HG03135 (cell line): ENCODE data around the gene TMEM247.

ENCODE experiments used
- ATAC-seq: cut with Tn5 transposase; IDR thresholded peaks from one replicate; pipeline ENCODE4 v1.9.1; 2021; ENCODE audit warnings: mild to moderate bottlenecking, moderate library complexity; ENCODE audit not compliant: unreplicated experiment

The TMEM247 gene

DNA sequence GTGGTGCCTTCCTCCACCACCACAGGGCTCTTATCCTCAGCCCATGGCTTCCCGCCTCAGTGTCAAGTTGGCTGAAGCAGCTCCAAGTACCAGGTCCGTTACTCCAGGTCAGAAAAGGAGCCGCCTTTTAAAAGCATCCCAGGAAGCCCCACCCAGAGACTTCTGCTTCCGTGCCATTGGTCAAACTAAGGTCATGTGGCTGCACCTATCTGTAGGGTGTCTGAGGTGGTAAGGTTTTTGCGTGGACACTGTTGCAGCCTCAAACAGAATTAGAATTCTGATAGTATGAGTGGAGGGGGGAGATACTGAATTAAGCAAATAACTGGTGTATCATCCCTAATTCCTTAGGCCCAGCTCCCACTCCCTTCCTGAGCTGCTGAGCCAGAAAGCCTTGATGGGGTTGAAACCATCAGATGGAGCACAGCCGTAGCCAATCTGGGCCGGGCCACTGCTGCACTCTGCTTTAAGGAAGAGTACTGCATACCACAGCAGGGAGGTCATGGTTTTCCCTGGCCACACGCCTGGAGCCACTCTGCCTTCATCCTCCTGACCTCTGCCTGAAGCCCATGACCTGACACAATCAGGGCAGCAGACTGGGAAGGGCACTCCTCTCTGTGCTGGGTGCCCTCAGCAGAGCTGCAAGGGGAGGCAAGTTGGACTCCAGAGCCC lies 8.4 kb downstream of the TMEM247 start:
- ATAC-seq: no peak

DNA sequence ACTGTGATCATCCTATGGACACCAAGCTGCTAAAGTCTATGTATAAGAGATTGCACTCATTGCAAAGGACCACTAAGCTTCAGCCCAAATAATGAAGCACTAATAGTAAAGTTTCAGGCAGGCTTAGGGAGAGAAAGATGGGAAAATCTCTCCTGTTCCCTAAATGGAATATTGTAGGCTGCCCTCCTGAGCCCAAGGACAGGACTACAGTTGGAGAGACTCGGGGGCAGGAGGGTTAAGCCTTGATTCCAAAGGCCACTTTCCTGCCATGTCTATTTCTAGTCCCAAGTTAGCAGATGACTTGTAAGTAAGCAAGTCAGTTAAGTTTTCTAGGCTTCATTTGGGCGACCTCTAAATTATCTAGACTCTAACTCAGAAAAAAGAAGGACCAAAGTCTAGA lies 9.0 kb downstream of the TMEM247 start:
- ATAC-seq: no peak

DNA sequence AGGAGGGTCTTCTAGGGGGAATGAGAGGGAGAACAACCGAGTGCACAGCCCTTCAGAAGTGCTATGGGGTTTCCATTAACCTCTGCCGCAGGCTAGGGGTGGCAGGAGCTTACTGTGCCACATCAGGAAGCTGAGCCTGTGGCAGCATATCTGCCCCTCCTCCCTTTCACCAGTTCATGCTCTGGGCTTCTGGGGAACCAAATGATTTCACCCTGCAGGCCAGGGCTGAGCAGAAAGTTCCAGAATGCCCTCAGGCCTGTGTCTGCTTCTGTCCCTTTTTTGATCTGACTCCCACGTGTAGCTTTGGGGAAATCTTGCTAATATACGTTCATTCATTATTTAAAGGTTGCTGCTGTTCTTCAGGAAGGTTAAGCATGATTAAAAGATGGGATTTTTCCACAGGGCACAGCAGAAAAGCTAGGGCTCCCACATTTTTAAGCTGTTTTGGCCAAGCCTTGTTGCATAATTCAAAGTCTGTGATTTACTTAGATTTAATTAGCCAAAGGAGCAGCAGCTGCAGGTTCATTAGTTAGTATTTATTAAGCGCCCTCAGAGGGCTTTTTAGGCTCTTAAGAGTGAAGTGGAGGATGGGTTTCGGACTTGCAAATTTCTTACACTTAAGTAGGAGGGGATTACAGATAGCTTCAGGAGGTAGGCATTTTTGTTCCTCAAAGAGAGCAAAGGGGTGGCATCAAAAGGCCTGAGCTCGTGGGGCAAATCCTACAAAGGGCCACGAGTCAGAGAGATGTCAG lies 10.2 kb downstream of the TMEM247 start:
- ATAC-seq: no peak

DNA sequence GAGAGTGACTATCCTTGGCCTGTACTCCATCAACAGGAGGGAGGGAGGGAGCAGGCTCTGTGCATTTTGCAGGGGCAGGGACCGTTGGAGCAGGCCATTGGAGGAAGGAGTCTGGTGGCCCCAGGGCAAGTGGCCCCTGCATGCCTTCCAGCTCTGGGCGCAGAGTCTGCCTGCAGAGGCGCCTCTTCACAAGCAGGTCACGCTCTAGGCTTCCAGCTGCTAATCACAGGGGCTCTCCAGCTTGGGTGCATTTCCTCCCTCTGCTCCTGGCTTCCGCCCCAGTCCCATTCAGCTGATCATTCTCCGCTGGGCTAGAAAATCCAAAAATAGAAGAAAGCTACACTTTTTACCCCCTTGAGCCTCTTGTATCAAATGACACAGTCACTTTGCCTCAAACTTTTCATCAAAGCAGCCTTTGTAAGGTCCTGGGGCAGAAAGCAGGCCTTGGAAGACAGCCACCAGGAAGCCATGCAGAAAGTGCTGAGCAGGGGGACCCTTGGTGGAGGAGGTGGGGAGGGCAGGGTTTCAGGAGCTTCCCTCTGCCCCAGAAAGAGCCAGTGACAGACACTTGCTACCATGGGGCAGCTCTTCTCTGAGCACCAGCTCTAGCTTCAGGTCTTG lies 11.3 kb downstream of the TMEM247 start:
- ATAC-seq: peak; percentile 65

DNA sequence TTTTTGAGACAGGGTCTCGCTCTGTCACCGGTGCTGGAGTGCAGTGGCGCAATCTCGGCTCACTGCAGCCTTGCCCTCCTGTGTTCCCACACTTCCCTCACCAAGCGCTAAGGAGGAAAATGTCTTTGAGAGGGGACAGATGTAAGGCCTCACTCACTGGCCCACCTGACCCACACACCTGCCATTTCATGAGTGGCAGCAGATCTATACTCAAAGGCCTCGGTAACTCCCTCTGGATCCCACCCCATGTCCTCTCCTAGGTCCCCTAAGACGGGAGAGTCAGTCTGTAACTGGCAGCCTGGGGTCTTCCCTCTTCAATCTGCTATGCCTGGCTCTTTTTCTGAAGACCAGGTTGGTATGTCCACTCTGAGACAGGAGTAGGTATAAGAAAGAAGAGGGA lies 12.9 kb downstream of the TMEM247 start:
- no peak for ATAC-seq

DNA sequence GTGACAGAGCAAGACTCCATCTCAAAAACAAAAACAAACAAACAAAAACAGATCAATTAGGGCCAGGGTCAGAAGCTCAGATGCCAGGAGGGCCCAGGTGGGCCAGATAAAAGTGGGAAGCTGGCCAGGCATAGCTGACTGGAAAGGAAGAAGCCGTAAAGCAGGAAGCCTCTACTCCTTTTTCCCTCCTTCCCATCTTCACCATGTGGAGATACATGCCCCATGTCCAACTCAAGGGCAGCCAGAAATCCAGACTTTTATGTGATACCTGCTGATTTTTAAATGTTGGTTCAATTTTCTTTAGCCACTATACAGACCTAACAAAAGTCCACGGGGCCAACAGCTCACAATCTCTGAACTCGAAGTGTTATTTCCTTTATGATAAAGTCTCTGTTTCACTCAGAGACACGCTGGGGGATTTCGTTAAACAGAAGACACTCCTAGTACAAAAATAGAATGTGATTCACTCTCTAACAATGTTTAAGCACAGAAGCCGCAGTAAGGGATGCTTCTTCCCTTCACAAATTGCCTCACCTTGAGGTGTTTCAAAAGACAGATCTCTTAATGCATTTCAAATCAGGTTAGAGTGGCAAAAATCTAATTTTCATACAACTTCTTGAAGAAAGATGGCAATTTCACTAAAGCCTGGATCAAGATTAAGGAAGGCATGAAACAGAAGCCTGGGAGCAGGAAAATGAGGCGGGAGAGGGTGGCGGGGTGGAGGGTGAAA lies 14.0 kb downstream of the TMEM247 start:
- peak; percentile 73 for ATAC-seq

DNA sequence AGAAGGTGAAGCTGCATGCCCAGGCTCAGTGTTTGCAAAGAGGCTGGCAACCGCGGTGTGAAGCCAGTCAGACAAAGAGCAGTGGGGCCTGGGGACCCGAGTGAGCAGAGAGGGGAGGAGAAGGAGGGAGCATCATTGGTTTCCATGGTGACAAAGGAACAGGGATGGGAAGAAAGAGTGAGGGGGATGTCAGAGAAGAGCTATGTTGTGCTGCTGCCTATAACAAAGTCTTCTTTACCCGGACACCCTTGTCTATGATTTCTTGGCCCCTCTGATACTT lies 14.5 kb downstream of the TMEM247 start:
- ATAC-seq: no peak

DNA sequence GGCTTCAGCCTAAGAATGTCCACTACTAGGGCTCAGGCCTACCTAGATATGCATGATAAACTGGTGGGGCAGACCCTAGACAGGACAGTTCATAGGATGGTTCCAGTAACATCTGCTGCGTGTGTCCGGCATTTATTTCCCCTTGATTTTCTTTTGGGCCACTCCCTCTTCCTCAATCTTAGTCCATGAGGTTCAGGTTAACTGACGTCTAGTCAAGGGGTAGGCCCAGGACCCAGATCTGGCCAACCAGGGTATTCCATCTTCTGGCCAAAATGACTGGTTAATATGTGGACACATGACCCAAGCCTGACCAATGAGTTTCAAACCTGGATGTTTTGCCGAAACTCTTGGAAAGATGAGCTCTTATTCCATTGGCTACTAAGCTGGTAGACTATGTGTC lies 15.2 kb downstream of the TMEM247 start:
- ATAC-seq: no peak

DNA sequence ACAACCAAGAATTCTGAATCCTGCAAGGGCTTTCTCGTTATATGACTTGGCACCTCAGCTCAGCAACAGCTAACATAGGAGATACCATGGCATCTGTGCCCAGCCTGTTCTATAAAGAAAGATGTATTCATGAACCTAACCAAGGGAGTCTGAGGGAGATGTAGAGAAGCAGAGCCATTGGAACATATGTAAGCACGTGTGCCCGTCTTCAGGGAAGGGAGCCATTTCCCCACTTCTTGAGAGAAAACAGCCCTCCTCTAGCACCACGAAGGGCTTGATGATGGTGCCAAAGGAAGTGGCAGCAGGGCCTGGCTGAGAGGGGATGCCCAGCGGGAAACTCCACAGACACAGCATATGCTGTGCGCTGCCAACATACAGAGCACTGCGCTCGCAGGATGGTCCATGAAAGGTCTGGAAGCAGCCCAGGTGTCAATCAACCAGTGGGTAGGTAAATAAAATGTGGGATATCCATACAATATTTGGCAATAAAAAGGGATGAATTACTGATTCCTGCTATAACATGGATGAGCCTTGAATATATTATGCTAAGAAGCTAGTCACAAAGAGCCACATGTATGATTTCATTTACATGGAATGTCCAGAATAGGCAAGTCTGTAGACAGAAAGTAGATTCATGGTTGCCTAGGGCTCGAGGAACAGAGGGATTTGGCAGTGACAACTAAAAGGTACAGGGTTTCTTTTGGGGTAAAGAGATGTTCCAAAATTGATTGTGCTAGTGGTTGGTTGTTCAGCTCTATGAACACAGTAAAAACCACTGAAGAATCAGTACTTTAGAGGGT lies 16.1 kb downstream of the TMEM247 start:
- ATAC-seq: no peak

DNA sequence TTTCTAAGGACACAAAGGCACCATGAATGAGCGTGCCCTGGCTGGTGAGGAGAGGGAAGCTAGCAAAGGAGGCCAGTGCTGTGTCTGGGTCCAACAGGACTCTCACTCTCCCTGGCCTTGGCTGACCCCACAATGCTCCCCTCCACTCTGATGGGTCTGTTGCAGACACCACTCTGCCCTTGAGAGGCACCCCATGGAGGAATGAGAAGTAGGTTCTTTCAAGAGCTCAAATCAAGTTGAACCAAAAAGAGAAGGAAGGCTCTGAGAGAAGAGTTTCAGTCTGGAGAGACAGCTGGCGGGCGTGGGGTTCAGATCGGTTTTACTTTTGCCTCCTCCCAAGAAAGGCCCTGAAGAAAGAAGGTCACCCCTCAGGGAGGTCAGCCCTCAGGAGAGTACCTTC lies 18.4 kb downstream of the TMEM247 start:
- no peak for ATAC-seq

DNA sequence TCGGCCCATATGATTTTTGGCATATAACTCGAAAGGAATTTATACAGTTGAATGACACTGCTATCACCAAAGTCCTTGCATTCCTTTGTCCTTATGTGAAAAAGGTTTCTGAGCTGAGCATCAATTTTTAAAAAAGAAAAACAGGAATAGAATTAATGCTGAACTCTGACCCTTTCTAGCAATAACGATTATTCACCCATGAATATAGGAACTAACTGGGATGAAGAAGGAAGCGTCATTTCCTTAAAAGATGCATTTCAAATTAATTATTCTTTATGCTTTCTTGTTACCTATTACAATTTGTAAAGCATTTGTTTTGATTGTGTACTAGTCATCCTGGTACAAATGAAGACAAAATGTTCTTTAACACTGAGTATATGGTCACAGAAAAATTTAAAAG lies 19.3 kb downstream of the TMEM247 start:
- ATAC-seq: no peak

DNA sequence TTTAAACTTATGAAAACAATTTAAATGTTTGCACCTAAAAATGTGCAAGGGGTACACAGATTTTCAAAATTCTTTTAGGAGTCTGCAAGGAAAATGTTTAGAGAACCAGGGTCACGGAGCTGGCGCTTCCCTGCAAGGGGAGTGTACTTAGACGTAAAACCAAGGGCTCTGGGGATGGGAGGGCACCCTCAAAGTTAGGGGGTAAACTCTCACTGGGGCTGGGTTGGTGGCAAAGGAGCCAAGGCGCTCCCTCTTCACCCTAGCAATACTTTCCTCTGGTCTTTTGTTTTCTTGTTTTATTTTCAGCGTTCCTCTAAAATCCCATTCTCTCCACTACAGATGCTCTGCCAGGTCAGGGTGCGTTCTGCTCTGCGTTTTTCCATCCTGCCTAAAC lies 20.0 kb downstream of the TMEM247 start:
- ATAC-seq: no peak

DNA sequence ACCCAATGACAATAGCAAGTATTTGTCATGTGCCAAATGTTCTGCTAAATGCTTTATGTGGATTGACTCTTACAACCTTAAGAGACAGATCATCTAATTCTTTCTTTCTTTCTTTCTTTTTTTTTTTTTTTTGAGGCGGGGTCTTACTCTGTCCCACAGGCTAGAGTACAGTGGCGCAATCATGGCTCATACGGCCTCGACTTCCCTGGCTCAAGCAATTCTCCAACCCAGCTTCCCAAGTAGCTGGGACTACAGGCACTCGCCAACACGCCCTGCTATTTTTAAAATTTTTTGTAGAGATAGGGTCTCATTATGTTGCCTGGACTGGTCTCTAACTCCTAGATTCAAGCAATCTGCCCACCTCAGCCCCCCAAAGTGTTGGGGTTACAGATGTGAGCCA lies 21.4 kb downstream of the TMEM247 start:
- ATAC-seq: no peak

DNA sequence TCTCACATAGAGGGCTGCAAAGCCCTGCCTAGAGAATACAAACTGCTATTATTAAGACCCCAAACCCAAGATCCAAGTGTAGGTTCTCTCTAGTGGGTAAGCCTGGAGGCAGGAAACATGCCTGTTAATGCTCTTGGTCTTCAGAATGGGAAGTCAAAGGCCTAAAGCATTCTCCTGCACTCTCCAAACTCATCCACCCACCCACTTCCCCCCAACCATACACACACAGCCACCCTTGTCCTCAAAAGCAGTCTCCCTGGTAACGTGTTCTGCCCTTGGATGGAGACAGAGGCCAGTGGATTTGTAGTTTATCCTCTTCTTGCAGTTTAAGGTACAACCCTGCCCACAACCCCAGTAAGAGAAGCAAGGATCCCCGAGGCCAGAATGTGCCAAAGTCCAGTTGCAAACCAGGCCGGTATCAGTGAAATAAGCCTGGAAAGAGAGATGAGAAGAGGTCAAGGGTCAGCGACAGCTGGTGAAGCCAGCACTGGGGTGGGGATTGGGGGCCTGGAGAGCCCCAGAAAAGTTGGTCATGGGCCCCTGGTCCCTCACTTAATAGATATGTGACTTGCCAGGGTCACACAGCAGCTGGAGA lies 23.0 kb downstream of the TMEM247 start:
- ATAC-seq: no peak

DNA sequence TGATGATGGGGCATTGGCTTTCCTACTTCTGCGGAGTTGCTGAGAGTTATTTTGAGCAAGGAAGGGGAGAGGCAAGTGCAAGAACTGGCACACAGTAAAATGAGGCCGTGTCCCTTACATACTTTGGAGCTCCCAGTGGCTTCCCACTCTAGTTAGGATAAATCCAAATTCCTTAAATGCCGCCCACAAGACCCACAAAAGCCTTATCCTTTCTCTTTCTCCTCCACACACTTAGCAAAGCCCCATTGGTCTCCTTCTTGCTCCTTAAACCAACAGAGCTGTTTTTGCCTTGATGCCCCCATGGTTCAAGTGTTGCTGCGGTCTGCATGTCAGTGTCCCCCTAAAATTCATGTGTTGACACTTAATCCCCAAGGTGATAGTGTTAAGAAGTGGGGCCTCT lies 24.3 kb downstream of the TMEM247 start:
- no peak for ATAC-seq

DNA sequence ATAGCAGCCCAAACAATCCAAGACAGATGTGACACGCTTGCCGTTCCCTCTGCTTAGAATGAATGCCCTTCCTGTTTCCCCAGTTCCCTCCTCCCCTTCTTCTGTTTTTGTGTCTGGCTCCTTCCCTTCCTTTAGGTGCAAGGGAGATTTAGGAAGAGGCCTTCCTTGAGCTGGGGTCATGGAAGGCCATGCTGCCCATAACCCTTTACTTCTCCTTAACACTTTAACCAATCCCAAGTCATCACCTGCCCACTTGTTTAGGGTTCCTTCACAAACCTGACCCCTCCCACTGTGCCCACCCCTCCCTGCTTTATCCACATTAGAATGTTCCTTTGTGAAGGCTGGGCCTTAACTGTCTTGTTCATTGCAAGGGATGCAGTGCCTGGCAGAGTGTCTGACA lies 24.9 kb downstream of the TMEM247 start:
- no peak for ATAC-seq

DNA sequence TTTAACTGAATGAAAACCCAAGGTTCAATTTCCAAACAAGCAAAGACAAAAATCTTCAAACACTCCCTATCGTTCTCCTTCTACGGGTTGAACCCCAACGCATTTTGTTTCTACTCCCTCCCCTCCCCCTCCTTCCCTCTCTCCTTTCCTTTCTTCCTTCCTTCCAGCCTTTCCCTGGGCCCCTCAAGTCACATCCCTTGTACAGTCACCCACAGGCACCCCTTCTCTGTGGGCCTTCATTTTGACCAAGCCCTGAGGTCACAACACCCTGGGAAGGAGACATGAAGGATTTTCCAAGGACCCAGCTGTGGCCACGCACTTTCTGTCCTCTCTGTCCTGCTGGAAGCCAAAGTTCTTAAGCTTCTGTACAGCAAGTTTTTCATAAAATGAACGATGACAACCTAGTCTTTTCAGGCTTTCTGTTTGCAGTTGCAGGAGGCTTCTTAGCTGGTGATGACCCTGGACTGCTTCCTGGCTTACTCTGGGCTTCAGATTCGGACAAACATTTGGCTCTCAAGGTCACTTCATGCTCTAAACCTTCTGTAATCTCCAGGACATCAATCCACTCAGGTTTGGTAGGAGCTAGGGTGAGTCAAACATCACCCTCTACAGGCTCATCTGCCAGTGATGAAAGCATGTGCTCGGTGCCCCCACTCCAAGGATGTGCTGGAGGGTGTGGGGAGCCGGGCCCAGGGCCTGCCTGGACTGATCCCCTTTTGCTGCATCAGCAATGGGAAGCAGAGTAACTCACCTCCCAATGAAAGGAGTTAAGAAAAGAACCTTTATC lies 25.5 kb downstream of the TMEM247 start:
- no peak for ATAC-seq

DNA sequence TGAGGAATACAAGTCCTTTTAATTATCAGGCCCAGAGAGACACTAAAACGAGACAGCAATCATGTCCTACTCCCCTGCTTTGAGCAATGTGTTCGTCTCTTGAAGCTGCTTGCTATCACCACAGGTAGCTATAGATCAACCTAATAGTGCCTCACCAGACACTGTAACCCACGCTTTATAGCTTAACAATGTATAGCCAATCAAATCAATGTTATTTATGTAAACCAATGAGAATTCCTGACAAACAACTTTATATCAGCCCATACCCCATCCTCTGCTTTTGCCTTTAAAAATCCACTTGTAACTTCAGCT lies 26.1 kb downstream of the TMEM247 start:
- ATAC-seq: no peak

DNA sequence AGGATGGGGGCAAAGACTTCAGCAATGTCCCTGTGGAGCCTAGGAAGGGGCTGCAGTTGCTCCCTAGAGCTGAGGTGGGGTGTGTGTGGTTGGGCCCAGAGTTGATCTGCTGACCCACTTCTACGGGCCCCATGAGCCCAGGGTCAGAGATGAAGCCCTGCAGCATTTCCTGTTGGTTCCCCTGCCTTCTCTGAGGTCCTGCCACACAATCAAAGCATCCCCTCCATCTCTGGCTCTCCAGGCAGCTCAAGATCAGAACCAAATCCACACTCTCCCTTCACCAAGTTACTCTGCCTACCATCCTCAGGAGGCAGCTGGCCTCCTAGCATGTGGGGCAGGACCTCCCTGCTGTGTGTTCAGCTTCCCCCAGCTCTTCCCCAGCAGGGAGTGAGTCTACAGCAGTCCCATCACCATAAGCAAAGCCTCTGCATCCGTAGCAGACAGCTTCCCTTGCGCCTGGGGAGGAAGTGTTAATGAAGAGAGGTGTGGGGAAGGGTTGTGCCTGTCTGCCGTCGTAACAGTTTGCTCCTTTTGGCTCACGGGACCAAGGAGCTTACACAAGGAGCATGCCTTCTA lies 26.9 kb downstream of the TMEM247 start:
- no peak for ATAC-seq

DNA sequence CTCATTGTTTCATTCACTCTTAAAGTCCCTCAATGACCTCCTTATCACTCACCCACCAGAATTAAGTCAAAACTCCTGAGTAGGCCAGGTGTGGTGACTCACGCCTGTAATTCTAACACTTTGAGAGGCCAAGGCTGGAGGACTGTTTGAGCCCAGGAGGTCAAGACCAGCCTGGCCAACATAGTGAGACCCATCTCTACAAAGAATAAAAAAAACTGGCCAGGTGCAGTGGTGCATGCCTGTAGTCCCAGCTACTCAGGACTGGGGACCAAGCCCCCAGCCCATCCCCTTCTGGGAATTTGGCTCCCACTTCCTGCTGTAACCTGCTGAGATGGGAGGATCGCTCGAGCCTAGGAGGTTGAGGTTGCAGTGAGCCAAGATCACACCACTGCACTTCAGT lies 28.9 kb downstream of the TMEM247 start:
- ATAC-seq: no peak
